ENCODE results near the gene S100A10. TPM values are rescaled to one million over a fixed set of nuclear protein-coding genes. Genes with fewer than 3 reads are reported as not detected.
A peak's percentile ranks its signal among the peaks of the same experiment; 100 is the strongest.

Gene S100A10
- total and polyA plus RNA-seq, 8 donors = 6.4 to 830 (median 165) TPM

- no peak for TF ChIP-seq POLR2A (IDR thresholded peaks at IDR 0.05)
- TF ChIP-seq EP300 (IDR thresholded peaks at IDR 0.05) = no peak
- no peak for TF ChIP-seq CTCF (IDR thresholded peaks at IDR 0.05)
- no peak for TF ChIP-seq POLR2AphosphoS5 (IDR thresholded peaks at IDR 0.05)
- H3K27ac ChIP-seq = peak overlapping the region; percentile 21 to 79 (median 55)
These were observed 32.7 kb downstream of the S100A10 start for GRCh38 chr1:151960780-151961513.

GRCh38 chr1:151958959-151959358 is 34.7 kb downstream of the S100A10 start:
- WGBS, 5 donors = 74 to 94% (median 87%) methylated on average over 2 of the region's 2 CpGs
- peaks cover 0 to 31% (median 11%) of the 10 kb centered on the region in 4 donors for H3K4me1 ChIP-seq
- H3K27me3 ChIP-seq = no peaks in the 10 kb centered on the region
- H3K9me3 ChIP-seq = no peaks in the 10 kb centered on the region
- no peak for DNase-seq
- H3K27ac ChIP-seq = no peak overlapping the region
- no peaks in the 10 kb centered on the region for H3K36me3 ChIP-seq
- intact Hi-C loops (cut with DNase I; ENCODE audit: low total_unique reads) = no loop called here
- TF ChIP-seq POLR2A (IDR thresholded peaks at IDR 0.05) (no peak), POLR2AphosphoS5 (IDR thresholded peaks at IDR 0.05) (no peak), EP300 (IDR thresholded peaks at IDR 0.05) (no peak), CTCF (IDR thresholded peaks at IDR 0.05) (no peak)
- H3K4me3 ChIP-seq = no peak overlapping the region

More at GRCh38 chr1:151960780-151961513, 32.7 kb downstream of the S100A10 start:
- intact Hi-C loops (cut with DNase I; ENCODE audit: low total_unique reads) = no loop called here
- peaks cover 0 to 39% (median 11%) of the 10 kb centered on the region in 4 donors for H3K4me1 ChIP-seq
- H3K9me3 ChIP-seq = no peaks in the 10 kb centered on the region
- H3K4me3 ChIP-seq = no peak overlapping the region
- 21 to 48% (median 31%) methylated on average over 2 of the region's 2 CpGs for WGBS, 5 donors
- H3K36me3 ChIP-seq = no peaks in the 10 kb centered on the region
- no peak for DNase-seq
- H3K27me3 ChIP-seq = no peaks in the 10 kb centered on the region

- Histone ChIP-seq H3K9me3 (no peaks in the 10 kb centered on the region), H3K27me3 (no peaks in the 10 kb centered on the region), H3K4me3 (no peak overlapping the region), H3K36me3 (no peaks in the 10 kb centered on the region), H3K4me1 (peaks cover 0 to 20% (median 11%) of the 10 kb centered on the region in 4 donors), H3K27ac (no peak overlapping the region)
- whole genome bisulfite sequencing, 5 donors = 70 to 83% (median 71%) methylated on average over 3 of the region's 3 CpGs
- TF ChIP-seq POLR2A (IDR thresholded peaks at IDR 0.05) = no peak
- no peak for DNase-seq
- intact Hi-C loops (cut with DNase I; ENCODE audit: low total_unique reads) = no loop called here
These were observed 36.6 kb downstream of the S100A10 start for GRCh38 chr1:151956957-151957497.

GRCh38 chr1:151953409-151954094 is 40.1 kb downstream of the S100A10 start:
- no peak overlapping the region for H3K4me3 ChIP-seq
- H3K9me3 ChIP-seq = no peaks in the 10 kb centered on the region
- peak overlapping the region in 1 of 5 donors; percentile 17 for H3K27ac ChIP-seq
- TF ChIP-seq POLR2AphosphoS5 (IDR thresholded peaks at IDR 0.05) (no peak), POLR2A (IDR thresholded peaks at IDR 0.05) (no peak), EP300 (IDR thresholded peaks at IDR 0.05) (no peak), CTCF (IDR thresholded peaks at IDR 0.05) (no peak)
- DNase-seq = no peak
- intact Hi-C loops (cut with DNase I; ENCODE audit: low total_unique reads) = no loop called here
- no peaks in the 10 kb centered on the region for H3K36me3 ChIP-seq
- H3K27me3 ChIP-seq = no peaks in the 10 kb centered on the region
- H3K4me1 ChIP-seq = no peaks in the 10 kb centered on the region
- 39 to 61% (median 51%) methylated on average over 7 of the region's 7 CpGs for WGBS, 5 donors
